GM10847 (cell line): Measurements from ENCODE around the gene IFT74.

Experiments
- POLR2A ChIP-seq: IDR thresholded peaks from 2 replicates; pipeline ENCODE4 v1.6.1; 2011; ENCODE audit not compliant: insufficient read length; ENCODE audit errors: extremely low read depth

The IFT74 gene

DNA sequence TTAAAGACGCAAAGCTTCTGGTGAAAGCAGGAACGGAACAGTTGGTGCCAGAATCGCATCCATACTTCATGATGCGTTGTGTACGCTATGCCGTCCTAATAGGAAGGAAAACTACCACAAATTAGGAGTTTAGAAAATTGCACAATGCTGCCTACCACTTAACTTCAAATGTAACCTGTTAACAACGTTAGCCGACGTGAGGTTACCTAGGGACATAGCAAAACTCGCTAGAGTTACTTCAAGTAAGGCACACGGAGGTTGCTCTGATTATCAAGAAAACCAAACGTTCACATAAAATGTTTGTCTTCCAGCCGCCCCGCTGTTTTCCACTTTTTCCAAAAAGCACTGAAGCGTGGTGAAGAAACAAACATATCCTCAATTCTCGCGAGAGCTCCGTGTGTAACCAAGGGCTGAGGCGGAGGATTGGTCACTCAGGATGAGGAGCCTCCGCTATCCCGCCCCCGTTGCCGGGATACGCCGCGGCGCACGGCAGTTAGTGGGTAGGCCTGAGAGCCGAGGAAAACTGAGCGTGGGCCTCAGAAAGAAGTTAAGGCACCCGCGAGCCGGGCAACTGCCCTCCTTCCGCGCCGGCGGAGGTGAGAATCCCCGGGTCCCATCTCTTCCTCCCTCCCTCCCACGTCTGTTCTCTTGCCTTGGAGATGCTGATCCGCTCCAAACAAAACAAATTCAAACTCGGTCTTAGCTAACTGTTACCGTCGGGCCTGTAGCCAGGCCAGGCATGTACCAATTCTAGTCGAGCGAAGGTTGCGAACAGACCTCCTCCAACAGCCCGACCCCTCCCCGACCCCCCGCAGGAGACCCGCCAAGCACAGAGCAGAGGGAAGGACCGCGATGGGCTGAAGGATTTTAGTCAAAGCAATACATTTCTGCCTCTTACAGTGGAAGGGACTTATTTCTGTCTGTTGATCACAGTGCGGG lies at the start of gene IFT74:
TSS of gene IFT74 (plus strand) at position 492 of the 939 bp plus-strand sequence. CDS start 5,556 bp downstream, outside the sequence.
- peak; percentile 34 for TF ChIP-seq POLR2A

DNA sequence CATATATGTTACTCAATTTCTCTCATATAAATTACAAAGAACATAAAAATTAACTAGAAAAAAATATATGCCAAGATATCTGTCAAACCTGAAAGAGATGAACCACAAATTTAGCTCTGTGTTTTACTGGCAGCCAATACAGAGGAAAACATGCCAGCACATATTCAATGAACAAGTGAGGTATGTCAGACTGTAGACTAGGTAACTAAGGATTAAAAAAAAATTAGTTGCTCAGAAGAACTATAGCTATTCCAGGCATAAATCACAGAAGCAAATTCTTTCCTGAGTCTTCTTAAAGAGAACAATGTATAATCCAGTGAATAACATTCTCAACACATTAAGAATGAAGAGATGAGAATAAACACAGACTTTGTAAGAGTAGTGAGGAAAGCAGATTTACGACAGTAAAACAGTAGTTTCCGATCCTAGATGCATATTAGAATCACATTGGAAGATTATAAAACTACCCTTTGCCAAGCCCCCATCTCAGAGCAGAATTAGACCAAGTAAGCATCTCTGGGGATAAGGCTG lies 43.0 kb upstream of the IFT74 start:
- TF ChIP-seq POLR2A: no peak

DNA sequence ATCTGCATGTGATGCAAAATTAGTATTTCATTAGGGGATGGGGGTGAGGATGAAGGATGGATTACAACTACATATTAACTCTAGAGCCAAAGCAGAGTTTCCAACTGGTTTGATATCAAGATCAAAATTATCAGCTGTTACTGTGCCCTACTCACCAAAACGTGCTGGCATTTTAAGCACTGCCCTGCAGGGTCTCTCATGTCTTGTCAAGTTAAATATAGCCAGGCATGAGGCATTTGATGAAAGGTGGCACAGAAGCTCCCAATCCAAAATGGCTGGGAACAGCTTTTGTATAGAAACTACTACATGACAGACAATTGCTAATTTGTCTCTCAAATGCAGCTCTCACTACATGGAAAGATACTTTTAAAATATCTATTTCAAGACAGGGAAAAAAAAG lies 36.5 kb upstream of the IFT74 start:
- TF ChIP-seq POLR2A: no peak

DNA sequence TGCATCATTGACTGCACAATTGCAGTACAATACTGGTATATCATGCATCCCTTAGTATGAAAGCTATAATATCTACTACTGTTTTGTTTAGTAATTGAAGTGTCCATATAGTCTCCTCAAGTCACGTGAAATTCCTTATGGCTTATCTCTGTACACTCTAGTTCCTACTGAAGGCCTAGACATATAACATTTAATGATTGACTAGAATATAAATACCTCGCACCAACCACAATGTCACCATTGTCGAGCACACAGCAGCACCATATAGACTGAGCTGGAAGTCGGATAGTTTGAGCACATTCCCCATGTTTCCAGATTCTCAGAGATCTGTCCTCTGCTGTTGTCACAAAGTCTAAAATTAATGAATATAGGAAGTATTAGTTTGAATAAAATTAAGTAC lies 30.6 kb upstream of the IFT74 start:
- no peak for TF ChIP-seq POLR2A

DNA sequence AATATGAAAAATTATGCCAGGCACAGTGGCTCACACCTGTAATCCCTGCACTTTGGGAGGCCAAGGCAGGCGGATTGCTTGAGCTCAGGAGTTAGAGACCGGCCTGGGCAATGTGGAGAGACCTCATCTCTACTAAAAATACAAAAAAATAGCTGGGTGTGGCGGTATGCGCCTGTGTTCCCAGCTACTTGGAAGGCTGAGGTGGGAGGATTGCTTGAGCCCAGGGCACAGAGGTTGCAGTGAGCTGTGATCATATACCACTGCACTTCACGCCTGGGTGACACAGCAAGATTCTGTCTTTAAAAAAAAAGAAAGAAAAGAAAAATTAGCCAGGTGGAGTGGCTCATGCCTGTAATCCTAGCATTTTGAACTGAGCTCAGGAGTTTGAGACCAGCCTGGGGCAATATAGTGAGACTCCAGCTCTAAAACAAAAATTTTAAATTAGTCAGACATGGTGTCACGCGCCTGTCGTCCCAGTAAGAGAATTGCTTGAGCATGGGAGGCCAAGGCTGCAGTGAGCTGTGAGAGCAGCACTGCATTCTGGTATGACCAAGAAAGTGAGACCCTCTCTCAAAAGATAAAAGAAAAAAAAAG lies 27.2 kb upstream of the IFT74 start:
- no peak for TF ChIP-seq POLR2A

DNA sequence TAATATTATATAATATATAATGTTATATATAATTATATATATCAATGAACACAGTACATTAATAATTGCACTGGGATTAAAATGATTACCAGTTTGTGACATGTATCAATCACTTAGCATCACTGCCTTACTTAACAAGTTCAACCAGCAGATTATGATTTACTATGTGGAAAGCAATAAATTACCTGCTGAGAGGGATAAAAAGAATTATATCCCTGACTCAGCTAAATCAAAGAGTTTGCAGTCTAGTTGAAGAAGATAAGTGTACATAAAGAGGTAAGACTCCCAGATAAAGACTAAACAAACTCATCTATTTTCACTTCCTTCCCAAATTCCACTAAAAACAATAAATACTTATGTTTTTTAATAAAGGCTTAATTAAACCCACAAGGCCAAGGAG lies 20.4 kb upstream of the IFT74 start:
- no peak for TF ChIP-seq POLR2A

DNA sequence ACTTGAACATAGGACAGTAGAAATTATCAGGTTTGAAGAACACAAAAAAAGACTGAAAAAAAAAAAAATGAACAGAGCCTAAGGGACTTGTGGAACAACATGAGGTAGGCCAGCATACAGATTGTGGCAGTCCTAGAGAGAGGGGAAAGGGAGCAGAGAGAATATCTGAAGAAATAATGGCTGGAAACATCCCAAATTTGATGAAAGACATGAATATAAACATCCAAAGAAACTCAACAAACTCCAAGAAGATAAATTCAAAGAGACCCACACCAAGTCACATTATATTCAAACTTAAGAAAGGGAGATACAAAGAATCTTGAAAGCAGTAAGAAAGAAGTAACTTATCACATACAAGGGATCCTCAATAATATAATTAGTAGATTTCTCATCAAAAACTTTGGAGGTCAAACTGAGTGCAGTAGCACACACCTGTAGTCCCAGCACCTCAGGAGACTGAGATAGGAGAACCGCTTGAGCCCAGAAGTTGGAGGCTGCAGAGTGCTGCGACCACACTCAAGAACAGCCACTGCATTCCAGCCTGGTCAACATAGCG lies 18.3 kb upstream of the IFT74 start:
- TF ChIP-seq POLR2A: no peak

DNA sequence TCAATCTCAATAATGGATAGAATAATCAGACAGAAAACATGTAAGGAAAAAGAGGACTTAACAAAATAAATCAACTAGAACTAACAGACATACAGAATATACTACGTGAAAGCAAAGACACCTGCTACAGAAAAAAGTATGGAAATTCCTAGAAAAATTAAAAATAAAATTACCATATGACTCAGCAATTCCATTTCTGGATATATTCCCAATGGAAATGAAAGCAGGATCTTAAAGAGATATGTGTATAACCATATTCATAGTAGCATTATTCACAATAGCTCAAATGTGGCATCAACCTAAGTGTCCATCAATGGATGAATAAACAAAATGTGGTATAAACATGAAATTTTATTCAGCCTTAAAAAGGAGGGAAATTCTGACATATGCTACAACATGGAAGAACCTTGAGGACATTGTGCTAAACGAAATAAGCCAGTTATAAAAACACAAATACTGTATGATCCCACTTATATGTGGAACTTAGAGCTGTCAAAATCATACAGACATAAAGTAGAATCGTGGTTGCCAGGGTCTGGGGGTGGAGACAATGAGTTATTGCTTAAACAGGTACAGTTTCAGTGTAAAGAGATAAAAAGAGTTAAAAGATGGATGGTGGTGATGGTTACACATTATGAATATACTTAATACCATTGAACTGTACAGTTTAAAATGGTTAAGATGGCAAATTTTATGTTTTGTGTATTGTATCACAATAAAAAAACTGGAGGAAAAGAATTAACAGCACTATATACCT lies 16.1 kb upstream of the IFT74 start:
- TF ChIP-seq POLR2A: no peak

DNA sequence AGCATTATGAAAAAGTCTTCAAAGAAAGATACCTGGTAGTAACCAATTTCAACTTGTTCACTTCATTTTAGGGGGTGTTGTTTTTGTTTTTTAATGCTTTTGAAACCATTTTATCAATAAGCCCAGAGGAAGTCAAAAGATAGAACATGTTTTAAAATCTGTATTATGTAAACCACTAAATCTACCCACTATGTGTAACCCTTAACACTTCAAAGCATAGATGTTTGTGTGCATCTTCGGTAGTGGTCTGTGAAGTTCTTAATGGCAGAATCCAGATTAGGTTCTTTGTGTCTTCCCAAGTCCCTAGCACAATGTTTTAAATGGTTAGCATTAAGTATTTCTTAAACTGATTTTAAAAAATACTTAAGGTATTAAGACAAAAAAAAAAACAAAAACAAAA lies 15.4 kb upstream of the IFT74 start:
- no peak for TF ChIP-seq POLR2A

DNA sequence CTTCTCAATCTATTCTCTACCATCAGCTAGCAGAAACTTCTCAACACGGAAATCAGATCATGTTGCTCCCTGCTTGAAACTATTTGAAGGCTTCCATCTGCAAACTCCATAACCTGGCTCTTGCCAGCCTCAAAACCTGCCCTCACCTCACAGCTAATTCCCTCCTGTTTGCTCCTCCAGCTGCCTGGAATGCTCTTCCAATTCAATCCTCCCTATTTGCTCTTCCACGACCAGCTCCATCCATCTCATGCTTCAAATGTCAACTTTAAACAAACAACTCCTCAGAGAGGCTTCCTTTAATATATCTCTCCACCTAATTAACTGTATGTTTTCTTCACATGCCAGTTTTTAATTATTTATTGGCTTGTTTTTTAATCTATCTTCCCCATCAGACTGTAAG lies 10.6 kb upstream of the IFT74 start:
- TF ChIP-seq POLR2A: no peak

DNA sequence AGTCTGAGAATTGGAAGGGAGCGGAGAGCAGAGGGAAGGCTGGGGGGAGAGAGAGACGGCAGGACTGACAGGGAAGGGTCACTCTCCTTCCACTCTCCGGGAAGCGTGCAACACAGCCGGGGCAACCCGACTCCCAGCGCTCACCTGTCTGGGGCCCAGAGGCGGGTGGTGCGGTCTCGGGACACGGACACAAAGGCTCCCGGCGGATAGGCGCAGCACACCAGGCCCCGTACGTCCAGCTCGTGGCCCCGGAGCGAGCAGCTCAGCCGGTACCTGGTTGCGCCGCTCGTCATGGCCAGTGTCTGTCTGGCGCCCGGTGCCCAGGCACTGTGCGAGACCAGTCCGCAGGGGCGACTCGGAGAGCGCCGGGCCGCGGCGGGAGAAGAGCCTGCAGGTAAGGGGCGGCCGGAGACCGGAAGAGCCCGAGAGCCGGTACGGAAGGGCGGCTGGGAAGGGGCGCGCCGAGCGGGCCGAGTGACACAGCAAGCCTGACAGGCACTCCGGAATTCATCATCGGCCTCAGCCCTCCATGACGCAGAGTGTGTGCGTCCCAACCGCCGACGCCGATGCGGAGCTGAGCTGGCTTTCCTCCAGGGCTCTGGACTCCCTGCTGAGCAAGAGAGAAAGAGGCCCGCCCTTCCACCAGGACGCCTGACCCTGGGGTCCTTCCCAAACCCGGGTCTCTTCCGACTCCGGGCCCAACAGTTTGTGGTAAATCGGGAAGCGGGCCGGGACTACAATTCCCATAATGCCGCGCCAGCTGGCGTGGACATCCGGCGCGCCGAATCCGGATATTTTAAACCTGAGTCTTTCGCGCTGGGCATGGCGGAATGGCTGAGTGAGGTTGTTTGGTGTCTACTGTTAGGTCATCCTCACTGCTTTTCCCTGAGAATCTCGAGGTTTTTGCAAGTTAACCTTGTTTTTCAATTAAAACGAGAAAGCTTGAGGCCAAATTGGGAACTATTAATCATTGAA lies 9.2 kb upstream of the IFT74 start, which contains the start of gene PLAA:
TSS of gene PLAA (minus strand) at position 490 of the 975 bp plus-strand sequence. CDS start at position 293, 197 bp downstream.
- peak; percentile 20 for TF ChIP-seq POLR2A

DNA sequence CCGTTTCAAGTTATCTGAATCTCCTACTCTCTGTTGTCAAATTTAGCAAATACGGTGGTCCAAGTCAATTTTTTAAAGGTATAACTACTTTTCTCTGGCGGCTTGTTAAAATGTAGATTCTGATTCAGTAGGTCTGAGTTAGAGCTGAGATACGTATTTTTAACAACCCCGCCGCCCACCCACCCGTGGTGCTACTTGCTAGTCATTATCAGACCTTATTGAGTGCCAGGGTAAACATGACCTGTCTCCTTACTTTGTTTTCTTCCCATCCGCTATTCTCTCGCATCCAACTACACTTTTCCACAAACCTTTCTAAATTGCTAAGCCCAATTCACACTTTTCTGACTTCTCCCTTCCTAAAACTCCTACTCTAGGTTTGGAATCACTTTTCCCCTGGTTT lies 8.5 kb upstream of the IFT74 start:
- TF ChIP-seq POLR2A: no peak

DNA sequence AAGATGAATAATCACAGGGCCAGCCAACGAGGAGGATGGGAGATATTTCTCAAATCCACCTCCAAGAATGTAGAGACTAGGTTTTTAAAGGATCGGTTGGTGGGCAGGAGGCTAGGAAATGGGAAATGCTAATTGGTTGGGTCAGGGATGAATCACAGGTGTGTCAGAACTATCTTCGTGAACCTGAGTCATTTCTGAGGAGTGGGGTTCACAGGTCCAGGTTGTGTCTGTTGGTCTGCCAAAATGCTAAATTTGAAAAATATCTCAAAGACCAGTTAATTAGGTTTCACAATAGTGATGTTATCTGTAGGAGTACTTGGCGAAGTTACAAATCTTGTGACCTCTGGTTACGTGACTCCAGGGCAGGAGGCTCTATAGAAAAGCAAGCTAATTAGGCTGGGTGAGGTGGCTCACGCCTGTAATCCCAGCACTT lies 6.6 kb upstream of the IFT74 start:
- no peak for TF ChIP-seq POLR2A

DNA sequence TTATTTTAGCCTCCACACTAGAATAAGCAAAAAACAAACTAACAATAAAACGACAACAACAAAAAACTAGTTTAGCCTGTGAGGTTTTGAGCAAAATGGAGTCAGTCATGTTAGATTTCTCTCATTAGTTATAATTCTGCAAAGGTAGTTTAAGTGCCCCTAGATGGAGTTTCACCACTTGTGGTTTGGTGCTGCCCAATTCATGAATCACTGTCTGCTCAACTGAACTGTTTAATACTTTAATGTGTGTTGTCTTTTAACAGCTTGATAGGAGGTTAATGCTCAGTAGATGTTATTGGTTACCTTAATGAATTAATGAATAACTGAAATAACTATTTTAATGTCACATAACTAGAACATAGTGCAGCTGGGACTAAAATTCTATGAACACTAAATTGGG lies 5.7 kb upstream of the IFT74 start:
- TF ChIP-seq POLR2A: no peak
